ENCODE data around the gene TGFB1I1. TPM values are rescaled to one million over a fixed set of nuclear protein-coding genes. Genes with fewer than 3 reads are reported as not detected.

Gene TGFB1I1
- total RNA-seq, 1 donor from 2014 or later, result 19.2 TPM

- Mint-ChIP-seq H3K9me3 (ENCODE audit: unreplicated experiment) (peaks cover 2% of the 10 kb centered on the region), H3K4me1 (ENCODE audit: low read depth, unreplicated experiment) (no peaks in the 10 kb centered on the region), H3K4me3 (ENCODE audit: unreplicated experiment) (no peak overlapping the region), H3K27me3 (ENCODE audit: unreplicated experiment) (peaks cover 15% of the 10 kb centered on the region), H3K27ac (ENCODE audit: unreplicated experiment) (no peak overlapping the region), H3K36me3 (ENCODE audit: unreplicated experiment) (no peaks in the 10 kb centered on the region)
- TF ChIP-seq CTCF (IDR thresholded peaks at IDR 0.05; ENCODE audit: partially characterized antibody, unreplicated experiment), result no peak
- DNase-seq, result no peak
Measured at GRCh38 chr16:31525113-31525512, 53.2 kb downstream of the TGFB1I1 start.

Other genes with a start within 250 kb of the TGFB1I1 start
- not detected for gene ITGAM, start 212.2 kb upstream of the TGFB1I1 start, total RNA-seq (ENCODE audit: unreplicated experiment)
- gene ITGAX, start 117.0 kb upstream of the TGFB1I1 start, total RNA-seq (ENCODE audit: unreplicated experiment), result not detected
- gene ITGAD, start 78.8 kb upstream of the TGFB1I1 start, total RNA-seq (ENCODE audit: unreplicated experiment), result not detected
- not detected for gene COX6A2, start 43.8 kb upstream of the TGFB1I1 start, total RNA-seq (ENCODE audit: unreplicated experiment)
- gene ZNF843, start 29.4 kb upstream of the TGFB1I1 start, total RNA-seq (ENCODE audit: unreplicated experiment), result 1.1 TPM
- gene ARMC5, start 12.7 kb upstream of the TGFB1I1 start, total RNA-seq (ENCODE audit: unreplicated experiment), result 15.8 TPM
- gene SLC5A2, start 11.0 kb downstream of the TGFB1I1 start, total RNA-seq (ENCODE audit: unreplicated experiment), result not detected
- 48.7 TPM for gene RUSF1, start 36.2 kb downstream of the TGFB1I1 start, total RNA-seq (ENCODE audit: unreplicated experiment)
- not detected for gene AHSP, start 55.7 kb downstream of the TGFB1I1 start, total RNA-seq (ENCODE audit: unreplicated experiment)